Esophagus muscularis mucosa (tissue), 4 donors: ENCODE measurements around the gene CLCN7.

Experiments
- EP300 ChIP-seq: sonication (generic); formaldehyde crosslinking; IDR thresholded peaks from one replicate; pipeline ENCODE4 v1.6.1; 2017; ENCODE audit warnings: antibody characterized with exemption
- POLR2A ChIP-seq: fragments of 450-650 bp; IDR thresholded peaks from one replicate; pipeline ENCODE4 v1.6.1; 2017; ENCODE audit warnings: antibody characterized with exemption, moderate library complexity, mild to moderate bottlenecking, low read depth
- POLR2AphosphoS5 ChIP-seq, 2 donors: sonication (generic); formaldehyde crosslinking; IDR thresholded peaks; one replicate each; pipeline ENCODE4 v1.6.1; 2017; ENCODE audit warnings: antibody characterized with exemption in 2 of 2
- TF ChIP-seq, protein P1 (sequence below), 3 experiments: fragments of 200-600 bp in 2 of 3; fragments of 450-650 bp in 1 of 3; sonication (generic) in 2 of 3; IDR thresholded peaks; one replicate each; pipeline ENCODE4 v1.5.1; 2017 to 2019; ENCODE audit warnings: antibody characterized with exemption in 3 of 3, mild to moderate bottlenecking in 2 of 3, moderate library complexity in 1 of 3

DNA sequence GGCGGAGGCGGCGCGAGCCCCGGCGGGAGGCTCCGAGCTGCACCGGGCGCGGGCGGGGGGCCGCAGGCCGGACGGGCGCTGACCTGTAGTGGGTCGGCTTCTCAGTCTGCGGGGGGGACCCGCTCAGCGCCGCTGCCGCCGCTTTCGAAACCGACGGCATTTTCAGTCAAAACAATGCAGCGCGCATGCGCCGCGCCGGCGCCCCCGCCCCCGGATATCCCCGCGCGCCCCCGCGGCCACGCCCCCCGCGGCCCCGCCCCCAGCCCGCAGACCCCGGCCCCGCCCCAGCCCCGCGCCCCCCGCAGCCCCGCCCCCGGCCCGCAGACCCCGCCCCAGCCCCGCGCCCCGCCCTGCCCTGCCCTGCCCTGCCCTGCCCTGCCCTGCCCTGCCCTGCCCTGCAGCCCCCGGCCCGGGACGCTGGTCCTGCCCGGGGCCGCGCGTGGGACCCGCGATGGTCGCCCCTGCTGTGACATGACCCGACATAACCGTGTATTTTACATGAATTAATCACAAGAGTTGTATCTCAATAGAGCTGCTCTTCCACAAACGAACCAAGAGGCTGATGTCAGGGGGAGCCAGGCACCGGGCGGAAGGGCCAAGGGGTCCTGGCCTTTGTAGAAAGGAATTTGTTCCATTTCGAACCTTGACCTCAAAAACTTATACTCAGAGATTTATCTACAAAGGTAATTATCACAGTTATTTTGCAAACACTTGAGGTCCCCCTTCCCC lies 60.1 kb downstream of the CLCN7 start, which contains the start of gene UNKL:
- TF ChIP-seq POLR2A: no peak
- TF ChIP-seq, protein P1, sequence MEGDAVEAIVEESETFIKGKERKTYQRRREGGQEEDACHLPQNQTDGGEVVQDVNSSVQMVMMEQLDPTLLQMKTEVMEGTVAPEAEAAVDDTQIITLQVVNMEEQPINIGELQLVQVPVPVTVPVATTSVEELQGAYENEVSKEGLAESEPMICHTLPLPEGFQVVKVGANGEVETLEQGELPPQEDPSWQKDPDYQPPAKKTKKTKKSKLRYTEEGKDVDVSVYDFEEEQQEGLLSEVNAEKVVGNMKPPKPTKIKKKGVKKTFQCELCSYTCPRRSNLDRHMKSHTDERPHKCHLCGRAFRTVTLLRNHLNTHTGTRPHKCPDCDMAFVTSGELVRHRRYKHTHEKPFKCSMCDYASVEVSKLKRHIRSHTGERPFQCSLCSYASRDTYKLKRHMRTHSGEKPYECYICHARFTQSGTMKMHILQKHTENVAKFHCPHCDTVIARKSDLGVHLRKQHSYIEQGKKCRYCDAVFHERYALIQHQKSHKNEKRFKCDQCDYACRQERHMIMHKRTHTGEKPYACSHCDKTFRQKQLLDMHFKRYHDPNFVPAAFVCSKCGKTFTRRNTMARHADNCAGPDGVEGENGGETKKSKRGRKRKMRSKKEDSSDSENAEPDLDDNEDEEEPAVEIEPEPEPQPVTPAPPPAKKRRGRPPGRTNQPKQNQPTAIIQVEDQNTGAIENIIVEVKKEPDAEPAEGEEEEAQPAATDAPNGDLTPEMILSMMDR (IDR thresholded peaks at IDR 0.05): no peak
- TF ChIP-seq EP300: no peak
- no peak for TF ChIP-seq POLR2AphosphoS5 (IDR thresholded peaks at IDR 0.05)
